Astrocyte of the spinal cord (primary cell): ENCODE measurements around the gene PIH1D1.

Experiments
- DNase-seq: peaks from one replicate; pipeline ENCODE4 v3.0.0; 2011; ENCODE audit warnings: low read depth, low spot score
- H3K4me3 ChIP-seq: 2 replicates; pipeline ENCODE4 v1.5.1; 2011; ENCODE audit warnings: low read depth, mild to moderate bottlenecking, low read length, moderate library complexity
- CTCF ChIP-seq: IDR thresholded peaks from 2 replicates; pipeline ENCODE4 v1.5.1; 2012; ENCODE audit warnings: low read depth, mild to moderate bottlenecking, low read length, inconsistent platforms
- in situ Hi-C: cut with HindIII; loops from 2 replicates; pipeline ENCODE4 v1.10.0; 2017; ENCODE audit warnings: low sequenced_read_pairs

PIH1D1 gene

GRCh38 chr19:49420227-49420626 lies 31.4 kb downstream of the PIH1D1 start:
- in situ Hi-C loops: no loop called here
- H3K4me3 ChIP-seq: no peak overlapping the region
- TF ChIP-seq CTCF: no peak
- DNase-seq: no peak

GRCh38 chr19:49419173-49419572 lies 32.4 kb downstream of the PIH1D1 start:
- in situ Hi-C loops: no loop called here

GRCh38 chr19:49418511-49418910 lies 33.1 kb downstream of the PIH1D1 start:
- no peak for DNase-seq
- H3K4me3 ChIP-seq: no peak overlapping the region
- TF ChIP-seq CTCF: no peak
- in situ Hi-C loops: no loop called here

More at GRCh38 chr19:49419173-49419572, 32.4 kb downstream of the PIH1D1 start:
- no peak overlapping the region for H3K4me3 ChIP-seq
- DNase-seq: no peak
- TF ChIP-seq CTCF: no peak

- no peak for TF ChIP-seq CTCF
- DNase-seq: no peak
- H3K4me3 ChIP-seq: no peak overlapping the region
- in situ Hi-C loops: no loop called here
Measured at GRCh38 chr19:49417088-49417487, 34.5 kb downstream of the PIH1D1 start.

- TF ChIP-seq CTCF: no peak
- no peak for DNase-seq
- in situ Hi-C loops: no loop called here
- no peak overlapping the region for H3K4me3 ChIP-seq
Measured at GRCh38 chr19:49415810-49416200, 35.8 kb downstream of the PIH1D1 start.

- no peak for TF ChIP-seq CTCF
- DNase-seq: no peak
- in situ Hi-C loops: no loop called here
- no peak overlapping the region for H3K4me3 ChIP-seq
Measured at GRCh38 chr19:49415102-49415809, 36.4 kb downstream of the PIH1D1 start.
